Measurements from ENCODE around the gene POLR2E.

Gene POLR2E

GRCh38 chr19:1110809-1111640 is 15.8 kb upstream of the POLR2E start:
- DNase-seq (ENCODE audit: low spot score) = no peak

GRCh38 chr19:1109697-1110671 is 14.8 kb upstream of the POLR2E start:
- DNase-seq (ENCODE audit: low spot score) = no peak

- no peak for DNase-seq (ENCODE audit: low spot score)
Measured at GRCh38 chr19:1109032-1109551, 13.9 kb upstream of the POLR2E start.

- DNase-seq (ENCODE audit: low spot score) = no peak
Measured at GRCh38 chr19:1108291-1109031, 13.3 kb upstream of the POLR2E start.

GRCh38 chr19:1107661-1108261 is 12.6 kb upstream of the POLR2E start:
- DNase-seq (ENCODE audit: low spot score) = no peak

GRCh38 chr19:1106841-1107660 is 11.9 kb upstream of the POLR2E start:
- no peak for DNase-seq (ENCODE audit: low spot score)

- DNase-seq (ENCODE audit: low spot score) = no peak
Measured at GRCh38 chr19:1105873-1106840, 11.0 kb upstream of the POLR2E start.

GRCh38 chr19:1105008-1105872 is 10.1 kb upstream of the POLR2E start:
- DNase-seq (ENCODE audit: low spot score) = no peak

GRCh38 chr19:1104311-1105007 is 9.3 kb upstream of the POLR2E start:
- peak; percentile 44 for DNase-seq (ENCODE audit: low spot score)

- peak; percentile 99 for DNase-seq (ENCODE audit: low spot score)
Measured at GRCh38 chr19:1103708-1104310, 8.6 kb upstream of the POLR2E start, which contains the start of gene GPX4. Gene GPX4, plus strand, starts transcription at chr19:1103994. Its CDS starts 50 bp downstream, at chr19:1104044.

GRCh38 chr19:1103132-1103707 is 8.0 kb upstream of the POLR2E start:
- no peak for DNase-seq (ENCODE audit: low spot score)

- no peak for DNase-seq (ENCODE audit: low spot score)
Measured at GRCh38 chr19:1102407-1103131, 7.4 kb upstream of the POLR2E start.

- no peak for DNase-seq (ENCODE audit: low spot score)
Measured at GRCh38 chr19:1101337-1101698, 6.1 kb upstream of the POLR2E start.

- DNase-seq (ENCODE audit: low spot score) = no peak
Measured at GRCh38 chr19:1098177-1099051, 3.2 kb upstream of the POLR2E start.

GRCh38 chr19:1097810-1098176 is 2.6 kb upstream of the POLR2E start:
- DNase-seq (ENCODE audit: low spot score) = no peak
